OCI-LY3 (cell line): ENCODE measurements around the gene ERVH48-1.
"Not testable (repeated sequence)": the region's sequence is repeated elsewhere in the genome, so short reads cannot be mapped to it uniquely, and the experiment has no call there.

ENCODE experiments used
- H2AFZ ChIP-seq: fragments of 200-600, 300-600 bp; shearing (Covaris generic); 2 replicates; pipeline ENCODE4 v1.6.0; 2014; ENCODE audit warnings: antibody characterized with exemption, low read depth, low read length
- H3K27ac ChIP-seq: fragments of 200-600, 300-600 bp; sonication (generic); 2 replicates; pipeline ENCODE4 v1.5.1; 2014; ENCODE audit warnings: mild to moderate bottlenecking, low read length, moderate library complexity, mixed read lengths
- H3K27me3 ChIP-seq: fragments of 200-600, 300-600 bp; sonication (generic); 2 replicates; pipeline ENCODE4 v1.6.1; 2014; ENCODE audit warnings: low read depth, low read length, mixed read lengths
- H3K36me3 ChIP-seq: fragments of 200-600, 300-600 bp; sonication (generic); replicated peaks from 2 replicates; pipeline ENCODE3; 2014; ENCODE audit warnings: low read depth, low read length, mixed read lengths
- H3K4me1 ChIP-seq: fragments of 300-600, 200-600 bp; sonication (generic); 2 replicates; pipeline ENCODE4 v1.6.1; 2014; ENCODE audit warnings: low read length, mixed read lengths
- H3K4me2 ChIP-seq: fragments of 200-600, 300-600 bp; sonication (generic); 2 replicates; pipeline ENCODE4 v1.6.1; 2014; ENCODE audit warnings: low read length, mixed read lengths
- H3K4me3 ChIP-seq: fragments of 300-600, 200-600 bp; sonication (generic); 2 replicates; pipeline ENCODE4 v1.5.1; 2014; ENCODE audit warnings: antibody characterized with exemption, mild to moderate bottlenecking, low read length, moderate library complexity
- H3K79me2 ChIP-seq: fragments of 300-600, 200-600 bp; shearing (Covaris generic); 2 replicates; pipeline ENCODE4 v1.6.1; 2014; ENCODE audit warnings: mild to moderate bottlenecking, low read length, mixed read lengths
- H3K9ac ChIP-seq: fragments of 300-600, 200-600 bp; shearing (Covaris generic); 2 replicates; pipeline ENCODE4 v1.6.0; 2014; ENCODE audit warnings: mild to moderate bottlenecking, low read length, moderate library complexity
- H3K9me3 ChIP-seq: fragments of 200-600, 300-600 bp; shearing (Covaris generic); 2 replicates; pipeline ENCODE4 v1.6.1; 2014; ENCODE audit warnings: low read length, mixed read lengths; ENCODE audit not compliant: insufficient read depth
- H4K20me1 ChIP-seq: fragments of 200-600, 300-600 bp; sonication (generic); 2 replicates; pipeline ENCODE4 v1.6.1; 2016; ENCODE audit warnings: low read length, mixed read lengths; ENCODE audit not compliant: insufficient read depth
- EZH2phosphoT487 ChIP-seq: fragments of 200-600 bp; shearing (Covaris generic); IDR thresholded peaks from 2 replicates; pipeline ENCODE4 v1.6.1; 2018; ENCODE audit warnings: antibody characterized with exemption, mixed run types, low read depth
- TF ChIP-seq, protein P1 (sequence below): fragments of 200-600, 300-600 bp; sonication (generic); IDR thresholded peaks from 2 replicates; pipeline ENCODE4 v1.5.1; 2014; ENCODE audit warnings: antibody characterized with exemption, low read length, low read depth

Gene ERVH48-1

GRCh38 chr21:42956824-42957630 lies 31.6 kb upstream of the ERVH48-1 start:
- Histone ChIP-seq H3K36me3 (no peaks in the 10 kb centered on the region), H3K4me3 (no peak overlapping the region), H3K9ac (no peak overlapping the region), H3K79me2 (no peaks in the 10 kb centered on the region), H3K4me2 (no peak overlapping the region), H3K4me1 (no peaks in the 10 kb centered on the region), H3K27ac (no peak overlapping the region), H2AFZ (no peak overlapping the region), H3K27me3 (no peaks in the 10 kb centered on the region), H3K9me3 (no peaks in the 10 kb centered on the region), H4K20me1 (no peaks in the 10 kb centered on the region)
- TF ChIP-seq EZH2phosphoT487 = no peak
- TF ChIP-seq, protein P1, sequence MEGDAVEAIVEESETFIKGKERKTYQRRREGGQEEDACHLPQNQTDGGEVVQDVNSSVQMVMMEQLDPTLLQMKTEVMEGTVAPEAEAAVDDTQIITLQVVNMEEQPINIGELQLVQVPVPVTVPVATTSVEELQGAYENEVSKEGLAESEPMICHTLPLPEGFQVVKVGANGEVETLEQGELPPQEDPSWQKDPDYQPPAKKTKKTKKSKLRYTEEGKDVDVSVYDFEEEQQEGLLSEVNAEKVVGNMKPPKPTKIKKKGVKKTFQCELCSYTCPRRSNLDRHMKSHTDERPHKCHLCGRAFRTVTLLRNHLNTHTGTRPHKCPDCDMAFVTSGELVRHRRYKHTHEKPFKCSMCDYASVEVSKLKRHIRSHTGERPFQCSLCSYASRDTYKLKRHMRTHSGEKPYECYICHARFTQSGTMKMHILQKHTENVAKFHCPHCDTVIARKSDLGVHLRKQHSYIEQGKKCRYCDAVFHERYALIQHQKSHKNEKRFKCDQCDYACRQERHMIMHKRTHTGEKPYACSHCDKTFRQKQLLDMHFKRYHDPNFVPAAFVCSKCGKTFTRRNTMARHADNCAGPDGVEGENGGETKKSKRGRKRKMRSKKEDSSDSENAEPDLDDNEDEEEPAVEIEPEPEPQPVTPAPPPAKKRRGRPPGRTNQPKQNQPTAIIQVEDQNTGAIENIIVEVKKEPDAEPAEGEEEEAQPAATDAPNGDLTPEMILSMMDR = no peak

DNA sequence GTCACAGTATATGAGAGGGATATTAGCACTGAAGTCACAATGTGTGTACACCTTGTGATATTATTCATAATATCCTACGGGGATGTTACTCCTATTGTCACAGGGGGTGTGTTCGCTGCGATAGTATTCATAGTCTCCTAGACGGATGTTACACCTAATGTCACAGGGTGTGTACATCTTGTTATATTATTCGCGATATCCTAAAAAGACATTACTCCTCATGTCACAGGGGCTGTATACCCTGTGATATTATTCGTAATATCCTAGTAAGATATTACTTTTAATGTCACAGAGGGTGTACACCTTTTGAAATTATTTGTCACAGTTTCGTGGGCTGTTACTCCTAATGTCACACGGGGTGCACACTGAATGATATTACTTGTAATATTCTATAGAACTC lies 25.8 kb upstream of the ERVH48-1 start:
- not testable (repeated sequence) for H3K27me3 ChIP-seq, H3K9ac ChIP-seq, H3K27ac ChIP-seq, H3K9me3 ChIP-seq, H4K20me1 ChIP-seq, H3K79me2 ChIP-seq, H3K4me3 ChIP-seq, H3K4me1 ChIP-seq, H3K36me3 ChIP-seq, H2AFZ ChIP-seq, H3K4me2 ChIP-seq

- not testable (repeated sequence) for H2AFZ ChIP-seq, H3K27me3 ChIP-seq, H3K4me2 ChIP-seq, H3K4me3 ChIP-seq, H3K79me2 ChIP-seq, H3K4me1 ChIP-seq, H3K9ac ChIP-seq, H3K27ac ChIP-seq, H3K36me3 ChIP-seq, H3K9me3 ChIP-seq, H4K20me1 ChIP-seq
Observed at GRCh38 chr21:42949094-42949755, 23.8 kb upstream of the ERVH48-1 start.

DNA sequence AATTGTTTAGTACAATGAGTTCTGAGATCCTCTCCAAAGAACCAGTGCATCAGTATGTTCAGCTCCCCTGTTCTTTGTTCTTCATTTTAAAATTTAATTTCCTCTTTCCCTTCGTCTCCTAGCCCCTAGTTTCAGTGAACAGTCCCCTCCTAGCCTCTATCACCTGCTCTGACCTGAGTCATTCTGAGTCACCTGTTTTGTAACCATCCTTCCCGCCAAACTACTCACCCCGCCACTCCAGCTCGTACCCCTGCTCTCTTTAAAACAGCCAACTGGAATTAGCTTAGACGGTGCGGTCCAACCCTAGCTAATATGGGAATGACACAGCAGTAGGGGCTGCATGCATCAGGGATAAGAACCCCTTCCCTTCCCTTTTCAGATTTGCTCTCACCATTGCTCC lies 16.8 kb upstream of the ERVH48-1 start:
- Histone ChIP-seq H3K9ac (no peak overlapping the region), H3K4me1 (peaks cover 4% of the 10 kb centered on the region), H2AFZ (no peak overlapping the region), H3K27ac (no peak overlapping the region), H3K4me3 (no peak overlapping the region), H3K36me3 (no peaks in the 10 kb centered on the region), H3K9me3 (no peaks in the 10 kb centered on the region), H3K4me2 (no peak overlapping the region), H3K79me2 (no peaks in the 10 kb centered on the region), H3K27me3 (no peaks in the 10 kb centered on the region), H4K20me1 (no peaks in the 10 kb centered on the region)
- TF ChIP-seq, protein P1 = no peak
- TF ChIP-seq EZH2phosphoT487 = no peak

DNA sequence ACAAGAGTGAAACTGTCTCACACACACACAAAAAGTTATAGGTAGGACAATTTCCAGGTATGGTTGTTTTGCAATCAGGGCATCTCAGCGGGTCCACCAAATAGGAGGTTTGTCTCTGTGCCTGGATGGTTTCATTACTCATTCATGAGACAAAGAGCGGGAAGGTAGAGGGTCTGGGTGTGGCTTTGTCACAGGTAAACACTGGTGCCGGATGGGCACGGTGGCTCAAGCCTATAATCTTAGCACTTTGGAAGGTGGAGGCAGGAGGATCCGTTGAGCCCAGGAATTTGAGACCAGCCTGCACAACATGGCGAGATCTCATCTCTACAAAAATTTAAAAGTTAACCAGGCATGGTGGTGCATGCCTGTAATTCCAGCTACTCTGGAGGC lies 16.3 kb upstream of the ERVH48-1 start:
- Histone ChIP-seq H3K36me3 (no peaks in the 10 kb centered on the region), H3K9me3 (no peaks in the 10 kb centered on the region), H3K27ac (no peak overlapping the region), H3K79me2 (no peaks in the 10 kb centered on the region), H3K9ac (no peak overlapping the region), H2AFZ (no peak overlapping the region), H3K27me3 (no peaks in the 10 kb centered on the region), H4K20me1 (no peaks in the 10 kb centered on the region), H3K4me3 (no peak overlapping the region), H3K4me1 (peaks cover 9% of the 10 kb centered on the region), H3K4me2 (no peak overlapping the region)
- TF ChIP-seq, protein P1 = no peak
